HG03558 (cell line): Measurements from ENCODE around the gene IGSF8.

Experiments used
- ATAC-seq: cut with Tn5 transposase; IDR thresholded peaks from one replicate; pipeline ENCODE4 v1.9.1; 2021; ENCODE audit warnings: moderate number of reproducible peaks; ENCODE audit not compliant: unreplicated experiment; ENCODE audit errors: extremely low read depth

The IGSF8 gene

DNA sequence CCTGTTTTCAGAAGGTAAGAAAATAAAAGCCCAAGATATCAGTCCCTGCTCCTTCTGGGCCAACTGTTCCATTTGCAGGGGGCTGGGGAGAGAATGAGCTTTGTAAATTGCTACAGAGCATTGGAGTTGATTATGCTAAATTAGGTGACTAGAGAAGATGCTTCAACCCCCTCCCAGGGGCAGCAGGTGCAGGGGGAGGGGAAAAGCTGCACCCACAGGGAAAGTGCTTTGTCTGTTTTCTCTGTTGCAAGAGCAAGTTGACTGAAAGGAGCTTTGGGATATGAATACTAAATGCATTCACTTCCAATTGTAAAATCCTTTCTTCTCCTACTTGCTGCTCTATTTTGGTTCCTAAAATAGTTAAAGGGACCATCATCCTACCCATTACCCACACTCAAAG is 50.1 kb downstream of the IGSF8 start:
- no peak for ATAC-seq

DNA sequence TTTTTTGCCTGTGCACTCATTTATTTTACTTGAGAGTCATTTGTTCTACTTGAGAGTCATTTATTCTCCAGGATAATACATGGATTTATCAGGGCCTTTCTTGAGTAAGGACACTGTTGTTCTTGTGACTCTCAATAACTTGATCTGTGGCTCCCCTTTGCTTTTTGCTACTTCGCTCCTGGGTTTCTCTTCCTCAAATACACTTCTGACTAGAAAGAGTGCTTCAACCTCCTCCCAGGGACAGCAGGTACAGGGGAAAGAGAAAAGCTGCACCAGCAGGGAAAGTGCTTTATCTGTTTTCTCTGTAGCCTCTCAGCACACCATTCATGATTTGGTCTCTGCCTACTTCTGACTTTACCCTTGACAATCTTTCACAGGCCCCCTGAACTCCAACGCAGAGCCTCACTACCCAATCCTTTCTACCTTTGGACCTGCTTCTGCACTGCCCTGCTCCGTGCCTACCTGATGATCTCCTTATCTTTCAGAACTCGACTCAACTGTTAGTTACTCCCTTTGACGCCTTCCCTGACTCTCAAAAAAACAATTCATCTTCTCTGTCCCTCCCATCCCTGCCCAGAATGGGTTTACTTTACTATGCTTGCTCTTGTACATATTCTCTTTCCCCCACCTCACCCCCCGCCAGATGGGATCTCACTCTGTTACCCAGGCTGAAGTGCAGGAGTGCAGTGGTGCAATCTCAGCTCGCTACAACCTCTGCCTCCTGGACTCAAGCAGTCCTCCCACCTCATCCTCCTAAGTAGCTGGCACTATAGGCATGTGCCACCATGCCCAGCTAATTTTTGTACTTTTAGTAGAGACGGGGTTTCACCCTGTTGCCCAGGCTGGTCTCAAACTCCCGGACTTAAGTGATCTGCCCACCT is 51.1 kb downstream of the IGSF8 start:
- ATAC-seq, result no peak

GRCh38 chr1:160046494-160047110 is 51.8 kb downstream of the IGSF8 start:
- ATAC-seq, result no peak

GRCh38 chr1:160045653-160046052 is 52.8 kb downstream of the IGSF8 start:
- no peak for ATAC-seq

GRCh38 chr1:160043543-160043942 is 54.9 kb downstream of the IGSF8 start:
- ATAC-seq, result no peak
